K562 (cell line): ENCODE measurements around the gene LRRC4B. TPM values are rescaled to one million over a fixed set of nuclear protein-coding genes. Genes with fewer than 3 reads are reported as not detected.

Experiments used
- CTBP1 ChIP-seq: fragments of 450-650 bp; IDR thresholded peaks from 2 replicates; pipeline ENCODE4 v1.6.1; 2016; ENCODE audit warnings: borderline replicate concordance
- ETV5 ChIP-seq: sonication (generic); formaldehyde crosslinking; IDR thresholded peaks from 2 replicates; pipeline ENCODE4 v1.4.0; 2020; ENCODE audit warnings: low read depth, mild to moderate bottlenecking, missing genetic modification reagents
- HDAC1 ChIP-seq, 2 experiments: fragments of 450-650 bp; IDR thresholded peaks; 2 replicates each; pipeline ENCODE4 v1.6.1; 2016 to 2017; ENCODE audit warnings: inconsistent platforms in 1 of 2, mild to moderate bottlenecking in 1 of 2, moderate library complexity in 1 of 2
- HMGN3 ChIP-seq: IDR thresholded peaks from 2 replicates; pipeline ENCODE4 v1.6.1; 2011; ENCODE audit warnings: borderline replicate concordance, low read depth, mild to moderate bottlenecking, mixed read lengths, low read length; ENCODE audit not compliant: insufficient read length; ENCODE audit errors: extremely low read depth
- LCOR ChIP-seq: sonication (generic); formaldehyde crosslinking; IDR thresholded peaks from 2 replicates; pipeline ENCODE4 v1.8.0; 2022; ENCODE audit warnings: mild to moderate bottlenecking, missing genetic modification reagents
- MAFK ChIP-seq: IDR thresholded peaks from 2 replicates; pipeline ENCODE4 v1.6.1; 2011; ENCODE audit warnings: low read length, improper control_type of control experiment
- NCOR1 ChIP-seq: fragments of 450-650 bp; IDR thresholded peaks from 2 replicates; pipeline ENCODE4 v1.6.1; 2016; ENCODE audit warnings: mild to moderate bottlenecking, moderate library complexity
- PCBP1 ChIP-seq: fragments of 200-400 bp; formaldehyde crosslinking; IDR thresholded peaks from 2 replicates; pipeline ENCODE4 v1.6.1; 2018; ENCODE audit warnings: mild to moderate bottlenecking, low read depth, low read length; ENCODE audit not compliant: poor library complexity, severe bottlenecking
- POLR2B ChIP-seq: fragments of 450-650 bp; IDR thresholded peaks from 2 replicates; pipeline ENCODE4 v1.6.1; 2018; ENCODE audit warnings: low read depth; ENCODE audit not compliant: partially characterized antibody
- PURB ChIP-seq: sonication (generic); formaldehyde crosslinking; IDR thresholded peaks from 2 replicates; pipeline ENCODE4 v1.9.0; 2021; ENCODE audit warnings: low read depth, mild to moderate bottlenecking, missing genetic modification reagents
- RBBP5 ChIP-seq: fragments of 200-600 bp; sonication (generic); IDR thresholded peaks from 2 replicates; pipeline ENCODE4 v1.6.1; 2012; ENCODE audit warnings: borderline replicate concordance, mild to moderate bottlenecking, low read length, control low read depth, inconsistent platforms; ENCODE audit not compliant: insufficient read depth, poor library complexity, severe bottlenecking
- RCOR1 ChIP-seq, 2 experiments: IDR thresholded peaks; 2 replicates each; pipeline ENCODE4 v1.6.1; 2012; ENCODE audit warnings: low read depth in 2 of 2, low read length in 2 of 2, borderline replicate concordance in 1 of 2, improper control_type of control experiment in 1 of 2
- SP1 ChIP-seq: sonication (generic); formaldehyde crosslinking; IDR thresholded peaks from 2 replicates; pipeline ENCODE4 v1.8.1; 2022; ENCODE audit warnings: mild to moderate bottlenecking, missing genetic modification reagents
- TARDBP ChIP-seq: fragments of 450-650 bp; IDR thresholded peaks from 2 replicates; pipeline ENCODE4 v1.6.1; 2016
- ZFP36 ChIP-seq: fragments of 150-350 bp; IDR thresholded peaks from 2 replicates; pipeline ENCODE4 v1.6.1; 2018; ENCODE audit warnings: low read length, low read depth; ENCODE audit not compliant: partially characterized antibody
- ZFP91 ChIP-seq: sonication (generic); formaldehyde crosslinking; IDR thresholded peaks from 2 replicates; pipeline ENCODE4 v1.8.0; 2022; ENCODE audit warnings: mild to moderate bottlenecking, missing genetic modification reagents
- ZNF217 ChIP-seq: sonication (generic); formaldehyde crosslinking; IDR thresholded peaks from 2 replicates; pipeline ENCODE4 v1.8.0; 2022; ENCODE audit warnings: mild to moderate bottlenecking, missing genetic modification reagents
- polyA plus RNA-seq, 8 experiments: library from polyadenylated mRNA; depleted of rRNA in 4 of 8; stranded (reverse) in 5 of 8; unstranded in 3 of 8; fragments of >200 nt; fragmentation: Nextera tagmentation in 2 of 8; fragmentation: Illumina TruSeq in 1 of 8; extraction: Ambion mirVana in 2 of 8; extraction: Trizol in 1 of 8; gene quantifications; 2 replicates each; pipeline versions ENCODE4 v1.2.1 to v1.2.3, GENCODE V29; 2011 to 2014; ENCODE audit warnings: inconsistent platforms in 1 of 8, missing spikeins in 1 of 8
- total RNA-seq, 7 experiments: library from RNA; depleted of rRNA in 6 of 7; stranded (reverse); fragments of >200 nt in 6 of 7; fragmentation: Illumina TruSeq in 2 of 7; extraction: Trizol in 2 of 7; gene quantifications; 2 replicates each; pipeline versions ENCODE4 v1.2.1 to v1.2.3, GENCODE V29; 2011 to 2021; ENCODE audit warnings: low replicate concordance in 1 of 7
- TF ChIP-seq, protein P1 (sequence below): fragments of 450-650 bp; IDR thresholded peaks from 2 replicates; pipeline ENCODE4 v1.6.1; 2016; ENCODE audit warnings: missing biosample characterization, missing genetic modification characterization
- TF ChIP-seq, protein P2 (sequence below), 2 experiments: fragments of 200-800 bp in 1 of 2; sonication (Bioruptor generic) in 1 of 2; sonication (generic) in 1 of 2; formaldehyde crosslinking in 1 of 2; IDR thresholded peaks in 1 of 2; conservative IDR thresholded peaks in 1 of 2; 2 replicates each; pipeline versions ENCODE4 v1.5.0 to v1.6.1; 2016 to 2020; ENCODE audit warnings: missing compliant biosample characterization in 1 of 2, missing genetic modification characterization in 1 of 2, missing genetic modification reagents in 1 of 2
- TF ChIP-seq, protein P3 (sequence below): fragments of 200-800 bp; sonication (Bioruptor generic); IDR thresholded peaks from 2 replicates; pipeline ENCODE4 v1.6.1; 2017; ENCODE audit warnings: missing genetic modification characterization, missing compliant biosample characterization

Gene LRRC4B
- total and polyA plus RNA-seq, 9 of the 15 experiments (the other 6 are each of a cell fraction or from before 2014, with no cell fraction given) = 0.18 to 9.6 (median 2.9) TPM; not detected in 2

DNA sequence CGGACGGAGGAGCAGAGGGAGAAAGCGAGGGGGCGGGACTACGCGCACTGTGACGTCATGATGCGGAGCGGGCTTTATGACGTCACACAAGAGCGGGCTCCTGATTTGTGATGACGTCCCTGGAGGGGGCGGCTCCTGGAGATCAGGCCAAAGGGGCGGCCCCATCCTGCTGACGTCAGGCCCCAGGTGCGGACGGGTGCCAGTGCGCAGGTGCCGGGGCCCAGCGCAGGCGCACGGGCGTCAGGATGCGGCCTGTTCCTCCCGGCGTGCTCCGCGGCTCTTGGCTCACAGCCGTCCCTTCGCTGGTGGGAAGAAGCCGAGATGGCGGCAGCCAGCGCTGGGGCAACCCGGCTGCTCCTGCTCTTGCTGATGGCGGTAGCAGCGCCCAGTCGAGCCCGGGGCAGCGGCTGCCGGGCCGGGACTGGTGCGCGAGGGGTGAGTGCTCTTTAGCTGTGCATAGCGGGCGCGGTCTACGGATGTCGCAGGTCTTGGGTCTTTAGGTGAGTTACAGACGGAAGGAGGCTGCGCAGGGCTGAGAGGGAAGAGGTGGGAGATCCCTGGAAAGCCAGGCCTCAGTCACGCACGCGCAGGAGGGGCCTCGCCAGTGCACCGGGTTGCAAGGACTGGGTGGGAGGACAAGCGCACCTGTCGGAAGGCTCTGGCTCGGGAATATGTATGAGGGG lies 91.9 kb downstream of the LRRC4B start, which contains the start of the genes EMC10 and GARIN5A (continued):
- peak in 1 of 2 experiments; percentile 70; a peak in 2 of 4 replicates for TF ChIP-seq HDAC1 (IDR thresholded peaks at IDR 0.05)
- TF ChIP-seq CTBP1 = peak; percentile 60; the same call in 1 of the 2 replicates
- TF ChIP-seq SP1 (CRISPR knock-in tag) = peak; percentile 98
- no peak for TF ChIP-seq ZFP91 (CRISPR knock-in tag)
- TF ChIP-seq, protein P1, sequence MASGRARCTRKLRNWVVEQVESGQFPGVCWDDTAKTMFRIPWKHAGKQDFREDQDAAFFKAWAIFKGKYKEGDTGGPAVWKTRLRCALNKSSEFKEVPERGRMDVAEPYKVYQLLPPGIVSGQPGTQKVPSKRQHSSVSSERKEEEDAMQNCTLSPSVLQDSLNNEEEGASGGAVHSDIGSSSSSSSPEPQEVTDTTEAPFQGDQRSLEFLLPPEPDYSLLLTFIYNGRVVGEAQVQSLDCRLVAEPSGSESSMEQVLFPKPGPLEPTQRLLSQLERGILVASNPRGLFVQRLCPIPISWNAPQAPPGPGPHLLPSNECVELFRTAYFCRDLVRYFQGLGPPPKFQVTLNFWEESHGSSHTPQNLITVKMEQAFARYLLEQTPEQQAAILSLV (tag) = no peak
- TF ChIP-seq, protein P2, sequence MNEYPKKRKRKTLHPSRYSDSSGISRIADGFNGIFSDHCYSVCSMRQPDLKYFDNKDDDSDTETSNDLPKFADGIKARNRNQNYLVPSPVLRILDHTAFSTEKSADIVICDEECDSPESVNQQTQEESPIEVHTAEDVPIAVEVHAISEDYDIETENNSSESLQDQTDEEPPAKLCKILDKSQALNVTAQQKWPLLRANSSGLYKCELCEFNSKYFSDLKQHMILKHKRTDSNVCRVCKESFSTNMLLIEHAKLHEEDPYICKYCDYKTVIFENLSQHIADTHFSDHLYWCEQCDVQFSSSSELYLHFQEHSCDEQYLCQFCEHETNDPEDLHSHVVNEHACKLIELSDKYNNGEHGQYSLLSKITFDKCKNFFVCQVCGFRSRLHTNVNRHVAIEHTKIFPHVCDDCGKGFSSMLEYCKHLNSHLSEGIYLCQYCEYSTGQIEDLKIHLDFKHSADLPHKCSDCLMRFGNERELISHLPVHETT (CRISPR knock-in tag; conservative IDR thresholded peaks at IDR 0.05 in 1 of 2, IDR thresholded peaks at IDR 0.05 in 1 of 2) = no peak
- peak; percentile 70 for TF ChIP-seq RBBP5
- TF ChIP-seq ZNF217 (CRISPR knock-in tag) = no peak
- TF ChIP-seq NCOR1 = peak; percentile 13; the same call in 1 of the 2 replicates
- TF ChIP-seq TARDBP = peak; percentile 100
- TF ChIP-seq ZFP36 = no peak
- TF ChIP-seq PCBP1 = no peak
- TF ChIP-seq HMGN3 = peak; percentile 66
- peak; percentile 97 for TF ChIP-seq POLR2B
- TF ChIP-seq MAFK = peak; percentile 23; the same call in 1 of the 2 replicates
- TF ChIP-seq ETV5 (CRISPR knock-in tag) = 0 out of 2 replicates have a peak, but pooled peaks have one; percentile 55
- peak; percentile 56 to 97; a peak in 3 of 4 replicates for TF ChIP-seq RCOR1 (IDR thresholded peaks at IDR 0.05; ENCODE audit: borderline replicate concordance in 1 of 2, low read depth in 2 of 2, low read length in 2 of 2)
- peak; percentile 80 for TF ChIP-seq LCOR (CRISPR knock-in tag)
- TF ChIP-seq, protein P3, sequence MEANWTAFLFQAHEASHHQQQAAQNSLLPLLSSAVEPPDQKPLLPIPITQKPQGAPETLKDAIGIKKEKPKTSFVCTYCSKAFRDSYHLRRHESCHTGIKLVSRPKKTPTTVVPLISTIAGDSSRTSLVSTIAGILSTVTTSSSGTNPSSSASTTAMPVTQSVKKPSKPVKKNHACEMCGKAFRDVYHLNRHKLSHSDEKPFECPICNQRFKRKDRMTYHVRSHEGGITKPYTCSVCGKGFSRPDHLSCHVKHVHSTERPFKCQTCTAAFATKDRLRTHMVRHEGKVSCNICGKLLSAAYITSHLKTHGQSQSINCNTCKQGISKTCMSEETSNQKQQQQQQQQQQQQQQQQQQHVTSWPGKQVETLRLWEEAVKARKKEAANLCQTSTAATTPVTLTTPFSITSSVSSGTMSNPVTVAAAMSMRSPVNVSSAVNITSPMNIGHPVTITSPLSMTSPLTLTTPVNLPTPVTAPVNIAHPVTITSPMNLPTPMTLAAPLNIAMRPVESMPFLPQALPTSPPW (CRISPR knock-in tag) = peak; percentile 50
- TF ChIP-seq PURB (CRISPR knock-in tag) = no peak
